OCI-LY7 (cell line): Measurements from ENCODE around the gene POTEJ. TPM values are rescaled to one million over a fixed set of nuclear protein-coding genes. Genes with fewer than 3 reads are reported as not detected.
"Not testable (repeated sequence)": the region's sequence is repeated elsewhere in the genome, so short reads cannot be mapped to it uniquely, and the experiment has no call there.

Experiments used
- Bru-seq: library from RNA; stranded (reverse); fragments of 400-500 nt; gene quantifications from one replicate; lab custom pipeline; 2021; lab: Mats Ljungman, UMichigan
- BruChase-seq, 2 experiments: library from RNA; stranded (reverse); fragments of 400-500 nt; gene quantifications; one replicate each; lab custom pipeline; 2021; lab: Mats Ljungman, UMichigan
- BruUV-seq: library from RNA; stranded (reverse); fragments of 400-500 nt; replicated peaks from 2 replicates; lab custom pipeline; 2021; lab: Mats Ljungman, UMichigan
- CTCF ChIA-PET: fragments of 300-600 bp; sonication (Branson Sonifier 250); formaldehyde crosslinking; loops from one replicate; lab custom pipeline; 2022; ENCODE audit warnings: antibody characterized with exemption; ENCODE audit not compliant: unreplicated experiment; lab: Charles Lee
- POLR2A ChIA-PET: fragments of 300-600 bp; sonication (Branson Sonifier 250); formaldehyde crosslinking; loops from one replicate; lab custom pipeline; 2022; ENCODE audit warnings: antibody characterized with exemption; lab: Charles Lee
- DNase-seq: peaks from one replicate; pipeline ENCODE4 v3.0.0-alpha.2; 2015; ENCODE audit warnings: low spot score
- H2AFZ ChIP-seq: fragments of 200-600 bp; sonication (generic), shearing (Covaris generic); 2 replicates; pipeline ENCODE4 v1.6.1; 2014; ENCODE audit warnings: mild to moderate bottlenecking, antibody characterized with exemption, low read length, moderate library complexity
- H3K27ac ChIP-seq: fragments of 200-600 bp; sonication (generic); 2 replicates; pipeline ENCODE4 v1.5.1; 2014; ENCODE audit warnings: mixed run types, low read depth, mild to moderate bottlenecking, moderate library complexity, low read length, inconsistent platforms; ENCODE audit not compliant: poor library complexity, severe bottlenecking
- H3K36me3 ChIP-seq: fragments of 200-600 bp; sonication (generic); 2 replicates; pipeline ENCODE4 v1.6.1; 2014; ENCODE audit warnings: mild to moderate bottlenecking, antibody characterized with exemption, low read length, moderate library complexity, mixed read lengths; ENCODE audit not compliant: insufficient read depth
- H3K4me1 ChIP-seq: fragments of 200-600 bp; sonication (generic); 2 replicates; pipeline ENCODE4 v1.5.1; 2014; ENCODE audit warnings: mild to moderate bottlenecking, low read length; ENCODE audit not compliant: insufficient read depth, poor library complexity, severe bottlenecking
- H3K4me2 ChIP-seq: fragments of 200-600 bp; sonication (generic); 2 replicates; pipeline ENCODE4 v1.6.1; 2014; ENCODE audit warnings: mild to moderate bottlenecking, low read length
- H3K4me3 ChIP-seq: fragments of 200-600 bp; sonication (generic); 2 replicates; pipeline ENCODE4 v1.5.1; 2014; ENCODE audit warnings: mild to moderate bottlenecking, low read depth, low read length; ENCODE audit not compliant: poor library complexity, severe bottlenecking
- H3K79me2 ChIP-seq: fragments of 200-600 bp; sonication (generic); 2 replicates; pipeline ENCODE4 v1.6.1; 2016; ENCODE audit warnings: low read depth, mild to moderate bottlenecking, low read length, moderate library complexity, mixed read lengths; ENCODE audit not compliant: insufficient read depth
- H3K9me2 ChIP-seq: fragments of 200-600 bp; sonication (generic); 2 replicates; pipeline ENCODE4 v1.6.1; 2016; ENCODE audit warnings: mild to moderate bottlenecking, low read length, mixed read lengths; ENCODE audit not compliant: insufficient read depth
- H3K9me3 ChIP-seq: fragments of 200-600 bp; sonication (generic); 2 replicates; pipeline ENCODE4 v1.6.1; 2014; ENCODE audit warnings: mild to moderate bottlenecking, mixed run types, low read length, mixed read lengths
- H4K20me1 ChIP-seq: fragments of 200-600 bp; sonication (generic); 2 replicates; pipeline ENCODE4 v1.6.1; 2014; ENCODE audit warnings: mild to moderate bottlenecking, antibody characterized with exemption, low read length, moderate library complexity, mixed read lengths; ENCODE audit not compliant: insufficient read depth
- intact Hi-C: fragments of 100-400 bp; cut with micrococcal nuclease; formaldehyde crosslinking; loops from one replicate; pipeline ENCODE4 v1.10.0; 2022; ENCODE audit not compliant: unreplicated experiment
- long read RNA-seq: library from polyadenylated mRNA; stranded (forward); transcript quantifications from one replicate; pipeline ENCODE4 v2.0.0, GENCODE V29; 2022
- total RNA-seq, 2 experiments: library from RNA; depleted of rRNA in 1 of 2; stranded (reverse); fragments of >200 nt in 1 of 2; shearing (Covaris generic) in 1 of 2; gene quantifications; 2 replicates each; pipeline ENCODE4 v1.2.3, GENCODE V29; 2014 to 2022

POTEJ gene
- total RNA-seq (2014; rRNA removed; shearing (Covaris generic)), result not detected in 2 replicates
- 0.10 TPM in 1 of 2 replicates, not detected in the other for total RNA-seq (2022)
- percentile 6 among the genes with signal in this experiment for Bru-seq, nascent RNA
- BruChase-seq, experiment 1, labeled RNA remaining after a 6-hour chase, result percentile 14 among the genes with signal in this experiment
- percentile 6 among the genes with signal in this experiment for BruChase-seq, experiment 2, labeled RNA remaining after a 2-hour chase
- long read RNA-seq, result 0 reads

DNA sequence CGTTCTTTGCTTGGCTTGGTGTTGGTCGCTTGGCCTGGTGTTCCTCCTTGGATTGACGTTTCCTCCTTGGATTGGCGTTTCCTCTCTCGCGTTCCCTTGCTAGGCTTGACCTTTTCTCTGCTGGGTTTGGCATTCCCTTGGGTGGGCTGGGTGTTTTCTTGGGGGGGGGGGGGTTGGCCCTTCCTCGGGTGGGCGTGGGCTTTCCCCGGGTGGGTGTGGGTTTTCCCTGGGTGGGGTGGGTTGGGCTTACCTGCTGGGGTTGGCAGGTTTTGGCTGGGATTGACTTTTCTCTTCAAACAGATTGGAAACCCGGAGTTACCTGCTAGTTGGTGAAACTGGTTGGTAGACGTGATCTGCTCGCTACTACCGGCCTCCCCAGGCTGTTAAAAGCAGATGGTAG lies at the start of gene POTEJ:
Gene POTEJ (plus strand): TSS at position 301 of the 400 bp plus-strand sequence. CDS start 93 bp downstream, at position 394.
- H3K36me3 ChIP-seq, intact Hi-C loops, CTCF ChIA-PET, H3K9me2 ChIP-seq, DNase-seq, H3K4me1 ChIP-seq, BruUV-seq, H4K20me1 ChIP-seq, H3K79me2 ChIP-seq, H3K4me3 ChIP-seq, POLR2A ChIA-PET, H3K4me2 ChIP-seq, H3K9me3 ChIP-seq, H2AFZ ChIP-seq, H3K27ac ChIP-seq: not testable (repeated sequence)

DNA sequence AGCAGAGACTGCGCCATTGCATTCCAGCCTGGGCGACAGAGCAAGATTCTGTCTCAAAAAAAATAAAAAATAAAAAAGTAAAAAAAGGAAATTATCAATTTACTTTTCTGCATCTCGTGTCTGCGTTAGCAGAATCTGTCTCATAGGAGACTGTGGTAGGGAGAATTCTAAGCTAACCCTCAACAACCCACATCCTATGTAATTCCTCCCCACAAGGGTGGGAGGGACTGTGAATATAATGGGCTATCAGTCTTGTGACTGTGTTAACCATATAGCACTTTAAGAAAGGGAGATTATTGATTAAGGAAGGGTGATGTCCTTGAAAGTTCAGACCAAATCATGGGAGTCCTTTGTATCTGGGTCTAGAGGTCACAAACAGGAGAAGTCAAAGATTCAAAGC lies 45.1 kb upstream of the POTEJ start:
- H3K4me2 ChIP-seq, H3K9me3 ChIP-seq, BruUV-seq, H3K27ac ChIP-seq, H2AFZ ChIP-seq, H3K4me3 ChIP-seq, POLR2A ChIA-PET, H3K79me2 ChIP-seq, H3K36me3 ChIP-seq, H3K4me1 ChIP-seq, H4K20me1 ChIP-seq, DNase-seq, H3K9me2 ChIP-seq, CTCF ChIA-PET, intact Hi-C loops: not testable (repeated sequence)

DNA sequence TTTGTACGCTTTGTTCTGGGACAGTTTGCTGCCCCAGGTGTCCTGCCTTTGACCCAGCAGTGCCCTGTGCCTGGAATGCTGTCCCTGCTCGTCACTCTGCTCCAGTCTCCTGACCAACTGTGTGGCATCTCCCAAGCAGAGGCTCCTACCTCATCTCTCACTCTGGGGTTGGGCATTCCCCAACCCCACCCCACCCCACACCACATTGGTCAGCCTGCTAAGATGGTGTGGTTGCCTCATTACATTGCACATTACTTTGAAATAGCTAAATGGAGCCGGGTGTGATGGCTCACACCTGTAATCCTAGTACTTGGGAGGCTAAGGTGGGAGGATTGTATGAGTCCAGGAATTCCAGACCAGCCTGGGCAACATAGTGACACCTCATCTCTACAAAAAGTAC lies 39.3 kb upstream of the POTEJ start:
- H4K20me1 ChIP-seq, H3K4me2 ChIP-seq, H3K4me3 ChIP-seq, BruUV-seq, H3K79me2 ChIP-seq, H3K27ac ChIP-seq, H3K9me3 ChIP-seq, POLR2A ChIA-PET, CTCF ChIA-PET, H3K9me2 ChIP-seq, H3K4me1 ChIP-seq, H2AFZ ChIP-seq, H3K36me3 ChIP-seq, intact Hi-C loops, DNase-seq: not testable (repeated sequence)

DNA sequence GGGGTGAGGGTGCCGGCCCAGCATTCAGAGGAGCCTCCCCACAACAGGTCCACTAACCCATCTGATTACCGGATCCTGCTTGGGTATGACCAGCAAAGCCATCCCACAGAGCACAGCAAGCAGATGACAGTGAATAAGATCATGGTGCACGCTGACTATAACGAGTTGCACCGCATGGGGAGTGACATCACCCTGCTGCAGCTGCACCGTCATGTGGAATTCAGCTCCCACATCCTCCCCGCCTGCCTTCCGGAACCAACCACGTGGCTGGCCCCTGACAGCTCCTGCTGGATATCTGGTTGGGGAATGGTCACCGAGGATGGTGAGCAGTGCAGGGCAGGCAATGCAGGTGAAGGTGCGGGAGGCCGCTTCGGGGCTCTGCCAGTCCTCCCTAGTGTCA lies 37.0 kb upstream of the POTEJ start:
- not testable (repeated sequence) for BruUV-seq, H2AFZ ChIP-seq, DNase-seq

DNA sequence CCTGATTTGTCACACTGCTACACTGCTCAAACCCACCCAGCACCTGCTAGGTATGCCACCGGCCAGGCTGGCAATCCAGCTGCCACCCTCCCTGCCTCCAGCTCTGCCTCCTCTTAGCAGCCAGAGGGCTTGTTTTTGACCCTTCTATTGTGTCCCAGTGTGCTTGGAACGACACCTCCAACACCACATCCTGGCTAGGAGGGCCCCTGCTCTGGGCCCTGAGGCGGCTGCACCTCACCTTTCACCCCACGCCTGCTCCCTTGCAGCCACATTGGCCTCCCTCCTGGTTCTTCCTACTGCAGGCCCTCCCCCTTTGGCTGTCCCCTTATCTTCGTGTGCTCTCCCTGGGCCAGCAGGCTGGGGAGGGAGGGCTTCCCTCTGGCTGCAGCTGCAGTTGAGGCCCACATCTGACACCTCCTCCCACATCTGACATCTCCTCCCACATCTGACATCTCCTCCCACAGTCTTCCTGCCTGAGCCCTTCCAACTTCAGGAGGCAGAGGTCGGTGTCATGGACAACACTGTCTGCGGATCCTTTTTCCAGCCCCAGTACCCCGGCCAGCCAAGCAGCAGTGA lies 34.9 kb upstream of the POTEJ start:
- not testable (repeated sequence) for H3K9me2 ChIP-seq, BruUV-seq

More for the DNA sequence above, 37.0 kb upstream of the POTEJ start:
- H3K79me2 ChIP-seq, H3K27ac ChIP-seq, POLR2A ChIA-PET, H3K4me3 ChIP-seq, H4K20me1 ChIP-seq, H3K9me3 ChIP-seq, H3K36me3 ChIP-seq, intact Hi-C loops, H3K4me2 ChIP-seq, CTCF ChIA-PET, H3K4me1 ChIP-seq, H3K9me2 ChIP-seq: not testable (repeated sequence)

DNA sequence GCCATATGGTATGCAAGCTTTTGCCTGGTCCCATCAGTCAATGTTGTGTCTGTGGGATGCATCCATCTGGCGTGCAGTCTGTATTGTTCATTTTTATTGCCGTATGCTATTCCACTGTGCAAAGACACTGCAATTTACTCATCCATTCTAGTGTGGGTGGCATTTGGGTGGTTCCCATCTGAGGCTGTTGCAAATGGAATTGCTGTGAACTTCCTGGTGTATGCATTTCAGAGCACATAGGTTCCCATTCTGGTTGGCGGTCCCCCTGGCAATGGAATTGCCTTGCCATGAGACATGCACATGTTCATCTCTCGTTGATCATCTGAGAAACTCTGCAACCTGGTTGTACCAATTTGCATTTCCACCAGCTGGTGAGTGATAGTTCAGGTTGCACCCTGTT lies 33.7 kb upstream of the POTEJ start:
- H3K36me3 ChIP-seq, H2AFZ ChIP-seq, POLR2A ChIA-PET, DNase-seq, H3K79me2 ChIP-seq, H3K4me2 ChIP-seq, CTCF ChIA-PET, H3K4me1 ChIP-seq, H3K4me3 ChIP-seq, H3K9me3 ChIP-seq, H3K9me2 ChIP-seq, intact Hi-C loops, H3K27ac ChIP-seq, H4K20me1 ChIP-seq, BruUV-seq: not testable (repeated sequence)

More for the DNA sequence above, 34.9 kb upstream of the POTEJ start:
- intact Hi-C loops, H4K20me1 ChIP-seq, H3K4me2 ChIP-seq, H3K79me2 ChIP-seq, H3K4me3 ChIP-seq, H3K36me3 ChIP-seq, POLR2A ChIA-PET, H2AFZ ChIP-seq, H3K27ac ChIP-seq, H3K4me1 ChIP-seq, DNase-seq, H3K9me3 ChIP-seq, CTCF ChIA-PET: not testable (repeated sequence)
